BJ (cell line): Measurements from ENCODE around the gene CYB5R2. TPM values are rescaled to one million over a fixed set of nuclear protein-coding genes. Genes with fewer than 3 reads are reported as not detected.

ENCODE experiments used
- CTCF ChIA-PET: fragments of 350-600 bp; formaldehyde crosslinking; extraction: SDS; loops from one replicate; lab custom pipeline; 2021; ENCODE audit warnings: antibody characterized with exemption, inconsistent platforms; lab: Yijun Ruan, JAX
- POLR2A ChIA-PET: fragments of 300-600 bp; sonication (Branson Sonifier 250); formaldehyde crosslinking; extraction: SDS; loops from one replicate; lab custom pipeline; 2021; ENCODE audit warnings: antibody characterized with exemption; lab: Charles Lee
- DNase-seq: peaks from one replicate; pipeline ENCODE4 v3.0.0-alpha.2; 2011; ENCODE audit warnings: low read depth
- H3K27me3 ChIP-seq: 2 replicates; pipeline ENCODE4 v1.6.0; 2011; ENCODE audit warnings: low read length; ENCODE audit not compliant: control insufficient read depth, insufficient read depth
- H3K36me3 ChIP-seq: 2 replicates; pipeline ENCODE4 v1.5.1; 2011; ENCODE audit warnings: low read length; ENCODE audit not compliant: control insufficient read depth, insufficient read depth
- H3K4me3 ChIP-seq: 2 replicates; pipeline ENCODE4 v1.5.1; 2011; ENCODE audit warnings: low read depth, mild to moderate bottlenecking, control low read depth, low read length
- polyA plus RNA-seq: library from polyadenylated mRNA; depleted of rRNA; stranded (reverse); fragments of >200 nt; gene quantifications from 2 replicates; pipeline ENCODE4 v1.2.3, GENCODE V29; 2011; rRNA removed
- TF ChIP-seq, protein P1 (sequence below): IDR thresholded peaks from 2 replicates; pipeline ENCODE4 v1.5.1; 2011; ENCODE audit warnings: low read depth, mild to moderate bottlenecking, control low read depth, inconsistent platforms, low read length, moderate library complexity; ENCODE audit not compliant: insufficient read depth

Gene CYB5R2
- polyA plus RNA-seq, 1 experiment, result 49.6 TPM

DNA sequence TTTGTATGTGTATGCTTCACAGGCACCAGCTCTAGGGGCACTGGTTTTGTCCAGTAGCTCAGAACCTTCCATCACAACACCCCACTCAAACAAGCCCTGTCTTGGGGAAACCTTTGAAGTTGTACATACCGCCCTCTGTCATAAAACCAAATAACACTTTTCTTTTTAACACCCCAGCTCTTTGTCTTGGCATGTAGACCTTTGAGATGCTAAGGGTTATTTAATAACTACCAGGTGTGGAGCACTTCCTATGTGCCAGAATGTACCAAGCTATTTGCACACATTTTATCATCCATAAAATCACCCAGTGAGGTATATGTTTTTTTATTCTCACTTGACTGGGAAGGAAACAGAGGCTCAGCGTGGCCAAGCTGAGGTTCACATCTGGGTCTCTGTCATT is 50.6 kb downstream of the CYB5R2 start:
- peaks cover 9% of the 10 kb centered on the region for H3K36me3 ChIP-seq
- H3K4me3 ChIP-seq, result no peak overlapping the region
- ChIA-PET POLR2A (no interaction called here), CTCF (interaction anchor here (1.0 to 1.4 kb wide), 3 partner anchors 22 to 51 kb away, joined by 3 to 4 read pairs (median 4); no protein-coding TSS in a partner anchor)
- H3K27me3 ChIP-seq, result no peaks in the 10 kb centered on the region
- DNase-seq, result no peak
- TF ChIP-seq, protein P1, sequence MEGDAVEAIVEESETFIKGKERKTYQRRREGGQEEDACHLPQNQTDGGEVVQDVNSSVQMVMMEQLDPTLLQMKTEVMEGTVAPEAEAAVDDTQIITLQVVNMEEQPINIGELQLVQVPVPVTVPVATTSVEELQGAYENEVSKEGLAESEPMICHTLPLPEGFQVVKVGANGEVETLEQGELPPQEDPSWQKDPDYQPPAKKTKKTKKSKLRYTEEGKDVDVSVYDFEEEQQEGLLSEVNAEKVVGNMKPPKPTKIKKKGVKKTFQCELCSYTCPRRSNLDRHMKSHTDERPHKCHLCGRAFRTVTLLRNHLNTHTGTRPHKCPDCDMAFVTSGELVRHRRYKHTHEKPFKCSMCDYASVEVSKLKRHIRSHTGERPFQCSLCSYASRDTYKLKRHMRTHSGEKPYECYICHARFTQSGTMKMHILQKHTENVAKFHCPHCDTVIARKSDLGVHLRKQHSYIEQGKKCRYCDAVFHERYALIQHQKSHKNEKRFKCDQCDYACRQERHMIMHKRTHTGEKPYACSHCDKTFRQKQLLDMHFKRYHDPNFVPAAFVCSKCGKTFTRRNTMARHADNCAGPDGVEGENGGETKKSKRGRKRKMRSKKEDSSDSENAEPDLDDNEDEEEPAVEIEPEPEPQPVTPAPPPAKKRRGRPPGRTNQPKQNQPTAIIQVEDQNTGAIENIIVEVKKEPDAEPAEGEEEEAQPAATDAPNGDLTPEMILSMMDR, result no peak

DNA sequence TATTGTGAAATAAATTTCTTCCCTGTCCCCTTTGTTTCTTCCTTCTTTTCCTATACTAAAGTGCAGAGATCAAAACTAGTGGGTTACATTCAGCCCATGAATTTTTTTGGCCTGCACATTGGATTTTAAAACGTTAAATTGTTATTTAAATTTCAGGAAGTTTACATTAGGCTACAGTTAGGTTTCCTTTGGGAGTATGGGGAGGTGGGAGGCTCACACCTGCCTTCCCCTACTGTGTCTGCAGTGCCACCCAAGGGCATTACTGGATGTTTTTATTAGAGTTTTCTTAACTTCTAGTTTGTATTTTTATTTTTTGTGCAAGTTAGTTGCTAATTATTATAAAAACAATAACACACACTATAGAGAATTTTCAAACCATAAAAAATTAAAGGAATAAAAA is 51.7 kb downstream of the CYB5R2 start:
- H3K4me3 ChIP-seq, result no peak overlapping the region
- DNase-seq, result no peak
- no peaks in the 10 kb centered on the region for H3K27me3 ChIP-seq
- peaks cover 8% of the 10 kb centered on the region for H3K36me3 ChIP-seq
- TF ChIP-seq, protein P1, result no peak
- POLR2A ChIA-PET, result no interaction called here
- CTCF ChIA-PET, result no interaction called here

DNA sequence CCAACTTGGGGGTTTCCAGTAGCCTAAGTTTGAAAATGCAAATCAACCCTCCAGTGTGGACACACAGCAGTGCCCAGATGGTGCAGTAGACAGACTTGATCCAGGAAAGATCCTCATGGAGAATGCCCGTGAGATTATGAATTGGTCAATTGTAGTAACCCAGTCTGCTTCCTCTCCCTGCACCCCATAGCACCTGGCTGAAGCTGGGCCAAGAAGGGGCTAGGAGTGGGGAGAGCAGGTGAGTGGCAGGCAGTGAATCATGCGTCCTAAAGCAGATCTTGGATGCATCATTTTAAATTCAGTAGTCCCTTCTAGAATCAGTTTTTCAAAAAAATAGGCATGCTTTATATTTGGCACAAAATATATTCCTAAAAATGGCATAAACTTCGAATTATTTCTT is 52.2 kb downstream of the CYB5R2 start:
- H3K4me3 ChIP-seq, result no peak overlapping the region
- TF ChIP-seq, protein P1, result no peak
- H3K36me3 ChIP-seq, result peaks cover 8% of the 10 kb centered on the region
- no peak for DNase-seq
- H3K27me3 ChIP-seq, result no peaks in the 10 kb centered on the region
- ChIA-PET CTCF (no interaction called here), POLR2A (no interaction called here)

DNA sequence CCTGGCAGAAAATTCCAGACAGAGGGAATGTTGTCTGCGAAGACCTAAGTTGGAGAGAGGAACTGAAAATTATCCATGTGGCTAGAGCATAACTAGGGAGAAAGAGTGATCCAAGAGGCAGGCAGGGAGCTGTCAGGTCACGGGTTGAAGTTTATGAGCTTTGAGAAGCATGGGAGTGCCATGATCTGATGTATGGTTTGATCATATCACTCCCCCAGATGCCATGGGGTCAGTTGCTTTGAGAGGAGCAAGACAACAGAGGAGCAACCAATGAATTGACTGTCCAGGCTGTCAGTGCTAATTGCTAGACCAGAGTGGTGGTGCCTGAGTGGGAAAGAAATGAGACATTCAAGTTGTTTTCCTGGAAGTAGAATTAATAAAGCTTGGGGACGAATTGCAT is 54.0 kb downstream of the CYB5R2 start:
- POLR2A ChIA-PET, result no interaction called here
- no peak for DNase-seq
- CTCF ChIA-PET, result interaction anchor here (0.7 to 1.5 kb wide), 3 partner anchors 12 to 28 kb away, joined by 3 to 4 read pairs (median 3); no protein-coding TSS in a partner anchor
- TF ChIP-seq, protein P1, result no peak
- no peaks in the 10 kb centered on the region for H3K27me3 ChIP-seq
- peaks cover 4% of the 10 kb centered on the region; the same call in 1 of the 2 replicates for H3K36me3 ChIP-seq
- H3K4me3 ChIP-seq, result no peak overlapping the region

DNA sequence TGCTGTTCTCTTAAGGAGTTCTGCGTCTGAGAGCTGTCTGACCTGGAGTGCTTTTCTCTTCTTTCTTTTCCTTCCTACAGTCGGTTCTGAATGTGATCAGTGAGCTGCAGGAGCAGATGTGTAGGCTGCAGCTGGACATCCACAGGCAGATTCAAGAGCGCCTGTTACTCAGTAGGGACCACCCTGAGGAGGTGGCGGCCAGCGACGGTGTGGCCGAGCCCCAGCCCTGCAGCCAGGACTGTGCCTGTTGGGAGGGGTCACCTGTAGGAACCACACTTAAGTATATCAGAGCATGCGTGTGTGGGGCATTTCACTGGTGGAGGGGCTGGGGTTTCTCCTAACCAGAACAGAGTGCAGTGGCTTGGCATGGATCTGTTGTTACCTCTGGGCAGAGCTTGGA is 56.3 kb downstream of the CYB5R2 start:
- peaks cover 4% of the 10 kb centered on the region; the same call in 1 of the 2 replicates for H3K36me3 ChIP-seq
- H3K4me3 ChIP-seq, result no peak overlapping the region
- no peaks in the 10 kb centered on the region for H3K27me3 ChIP-seq
- no peak for DNase-seq
- TF ChIP-seq, protein P1, result no peak
- ChIA-PET CTCF (interaction anchor here (0.8 kb wide), 1 partner anchor 46 kb away, joined by 3 read pairs; no protein-coding TSS in a partner anchor), POLR2A (no interaction called here)

Other genes starting within 250 kb of the CYB5R2 start
- 0.91 and 1.1 TPM in 2 replicates for gene OLFML1, start 188.0 kb downstream of the CYB5R2 start, polyA plus RNA-seq
- gene PPFIBP2, start 159.5 kb downstream of the CYB5R2 start, polyA plus RNA-seq, result 20.6 and 29.9 TPM in 2 replicates
- gene OVCH2, start 33.0 kb upstream of the CYB5R2 start, polyA plus RNA-seq, result 2.8 and 3.7 TPM in 2 replicates
- gene OR5P2, start 123.4 kb upstream of the CYB5R2 start, polyA plus RNA-seq, result 0.23 and 0.40 TPM in 2 replicates
- gene OR5P3, start 157.3 kb upstream of the CYB5R2 start, polyA plus RNA-seq, result 0.36 TPM in 1 of 2 replicates, not detected in the other